ENCODE results near the gene RBM27.
"Not testable (repeated sequence)": the region's sequence is repeated elsewhere in the genome, so short reads cannot be mapped to it uniquely, and the experiment has no call there.

The RBM27 gene, protein sequence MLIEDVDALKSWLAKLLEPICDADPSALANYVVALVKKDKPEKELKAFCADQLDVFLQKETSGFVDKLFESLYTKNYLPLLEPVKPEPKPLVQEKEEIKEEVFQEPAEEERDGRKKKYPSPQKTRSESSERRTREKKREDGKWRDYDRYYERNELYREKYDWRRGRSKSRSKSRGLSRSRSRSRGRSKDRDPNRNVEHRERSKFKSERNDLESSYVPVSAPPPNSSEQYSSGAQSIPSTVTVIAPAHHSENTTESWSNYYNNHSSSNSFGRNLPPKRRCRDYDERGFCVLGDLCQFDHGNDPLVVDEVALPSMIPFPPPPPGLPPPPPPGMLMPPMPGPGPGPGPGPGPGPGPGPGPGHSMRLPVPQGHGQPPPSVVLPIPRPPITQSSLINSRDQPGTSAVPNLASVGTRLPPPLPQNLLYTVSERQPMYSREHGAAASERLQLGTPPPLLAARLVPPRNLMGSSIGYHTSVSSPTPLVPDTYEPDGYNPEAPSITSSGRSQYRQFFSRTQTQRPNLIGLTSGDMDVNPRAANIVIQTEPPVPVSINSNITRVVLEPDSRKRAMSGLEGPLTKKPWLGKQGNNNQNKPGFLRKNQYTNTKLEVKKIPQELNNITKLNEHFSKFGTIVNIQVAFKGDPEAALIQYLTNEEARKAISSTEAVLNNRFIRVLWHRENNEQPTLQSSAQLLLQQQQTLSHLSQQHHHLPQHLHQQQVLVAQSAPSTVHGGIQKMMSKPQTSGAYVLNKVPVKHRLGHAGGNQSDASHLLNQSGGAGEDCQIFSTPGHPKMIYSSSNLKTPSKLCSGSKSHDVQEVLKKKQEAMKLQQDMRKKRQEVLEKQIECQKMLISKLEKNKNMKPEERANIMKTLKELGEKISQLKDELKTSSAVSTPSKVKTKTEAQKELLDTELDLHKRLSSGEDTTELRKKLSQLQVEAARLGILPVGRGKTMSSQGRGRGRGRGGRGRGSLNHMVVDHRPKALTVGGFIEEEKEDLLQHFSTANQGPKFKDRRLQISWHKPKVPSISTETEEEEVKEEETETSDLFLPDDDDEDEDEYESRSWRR

DNA sequence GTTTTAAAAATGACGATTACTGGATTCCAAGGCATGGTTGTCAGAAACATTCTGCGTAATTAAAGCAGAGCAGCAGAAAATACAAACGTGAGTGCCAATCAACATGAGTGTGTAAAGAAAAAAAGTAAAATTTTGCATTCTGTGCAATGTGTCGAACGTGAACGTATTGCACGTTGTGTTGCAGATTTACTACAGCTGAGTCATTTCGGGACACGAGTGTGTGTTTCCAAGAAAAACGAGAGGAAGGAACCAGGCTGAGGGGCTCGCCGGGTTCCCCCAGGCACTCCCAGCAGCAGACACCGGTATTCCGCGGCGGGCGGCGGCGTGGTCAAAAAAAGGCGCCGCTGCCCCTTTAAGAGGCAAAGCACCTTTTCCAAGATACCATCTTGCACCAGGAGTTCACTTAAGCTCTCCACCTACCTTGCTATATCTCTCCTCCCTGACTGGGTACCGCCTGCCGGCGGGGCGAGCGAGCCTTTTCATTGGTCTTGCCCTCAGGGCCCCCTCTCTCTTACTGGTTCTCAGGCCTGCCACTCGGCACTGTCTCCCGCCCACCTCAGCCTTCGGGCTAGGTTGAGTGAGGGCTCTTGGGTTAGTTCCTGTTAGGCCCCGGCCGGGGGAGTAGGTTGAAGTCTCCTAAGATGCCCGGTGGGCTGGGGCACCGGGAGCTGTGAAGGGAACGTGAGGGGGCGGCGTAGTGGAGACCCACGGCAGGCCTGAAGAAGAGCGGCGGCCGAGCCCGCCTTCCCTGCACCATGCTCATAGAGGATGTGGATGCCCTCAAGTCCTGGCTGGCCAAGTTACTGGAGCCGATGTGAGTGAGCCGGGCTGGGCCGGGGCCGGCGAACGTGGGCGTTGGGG lies at the start of gene RBM27:
TSS of gene RBM27 (plus strand) at position 595 of the 861 bp plus-strand sequence. CDS start at position 756, 161 bp downstream.
- TF ChIP-seq, protein P1, sequence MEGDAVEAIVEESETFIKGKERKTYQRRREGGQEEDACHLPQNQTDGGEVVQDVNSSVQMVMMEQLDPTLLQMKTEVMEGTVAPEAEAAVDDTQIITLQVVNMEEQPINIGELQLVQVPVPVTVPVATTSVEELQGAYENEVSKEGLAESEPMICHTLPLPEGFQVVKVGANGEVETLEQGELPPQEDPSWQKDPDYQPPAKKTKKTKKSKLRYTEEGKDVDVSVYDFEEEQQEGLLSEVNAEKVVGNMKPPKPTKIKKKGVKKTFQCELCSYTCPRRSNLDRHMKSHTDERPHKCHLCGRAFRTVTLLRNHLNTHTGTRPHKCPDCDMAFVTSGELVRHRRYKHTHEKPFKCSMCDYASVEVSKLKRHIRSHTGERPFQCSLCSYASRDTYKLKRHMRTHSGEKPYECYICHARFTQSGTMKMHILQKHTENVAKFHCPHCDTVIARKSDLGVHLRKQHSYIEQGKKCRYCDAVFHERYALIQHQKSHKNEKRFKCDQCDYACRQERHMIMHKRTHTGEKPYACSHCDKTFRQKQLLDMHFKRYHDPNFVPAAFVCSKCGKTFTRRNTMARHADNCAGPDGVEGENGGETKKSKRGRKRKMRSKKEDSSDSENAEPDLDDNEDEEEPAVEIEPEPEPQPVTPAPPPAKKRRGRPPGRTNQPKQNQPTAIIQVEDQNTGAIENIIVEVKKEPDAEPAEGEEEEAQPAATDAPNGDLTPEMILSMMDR (IDR thresholded peaks at IDR 0.05; ENCODE audit: control insufficient read depth, insufficient read depth, low read depth, low read length, missing control alignments): no peak
- peak; percentile 98 for DNase-seq (ENCODE audit: low read depth)
- peak within 1 kb of the TSS; percentile 93 for H3K4me3 ChIP-seq (ENCODE audit: control insufficient read depth, low read depth, low read length)

DNA sequence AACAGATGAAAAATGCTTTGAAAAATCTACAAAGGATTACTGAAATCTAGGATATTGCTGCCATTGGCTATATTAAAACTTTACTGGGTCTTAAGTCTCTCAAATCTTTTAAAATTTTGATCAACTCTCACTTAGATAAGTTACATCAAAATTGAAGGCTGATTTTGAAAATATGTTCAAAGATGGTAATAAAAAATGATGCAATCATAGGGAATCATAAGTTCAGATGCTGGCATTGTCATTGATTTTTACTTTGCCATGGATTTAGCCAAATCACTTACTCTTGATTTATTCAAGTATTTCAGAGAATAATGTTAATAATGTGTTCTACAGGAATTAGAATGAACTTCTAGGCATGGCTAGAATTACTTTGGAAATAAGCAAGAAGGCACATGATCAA lies 45.1 kb upstream of the RBM27 start:
- TF ChIP-seq, protein P1 (IDR thresholded peaks at IDR 0.05; ENCODE audit: control insufficient read depth, insufficient read depth, low read depth, low read length, missing control alignments): no peak
- no peak overlapping the region for H3K4me3 ChIP-seq (ENCODE audit: control insufficient read depth, low read depth, low read length)
- DNase-seq (ENCODE audit: low read depth): no peak

DNA sequence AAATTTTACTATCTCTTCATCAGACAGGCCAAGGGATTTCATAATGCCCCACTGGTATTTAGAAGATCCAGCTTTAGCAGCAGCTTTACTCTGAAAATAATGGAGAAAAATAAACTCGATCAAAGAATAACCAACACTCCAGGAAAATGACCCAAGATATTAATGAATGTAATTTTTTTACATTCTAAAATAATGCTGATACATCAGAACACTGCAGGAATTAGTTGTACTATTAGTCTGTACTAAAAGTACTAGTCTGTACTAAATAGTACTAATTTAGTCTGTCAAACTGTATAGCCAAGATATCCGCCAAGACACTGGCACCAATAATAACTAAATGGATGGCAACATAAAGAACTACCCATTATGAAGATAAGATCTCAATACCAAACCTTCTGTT lies 39.0 kb upstream of the RBM27 start:
- DNase-seq (ENCODE audit: low read depth): no peak
- no peak overlapping the region for H3K4me3 ChIP-seq (ENCODE audit: control insufficient read depth, low read depth, low read length)
- TF ChIP-seq, protein P1 (IDR thresholded peaks at IDR 0.05; ENCODE audit: control insufficient read depth, insufficient read depth, low read depth, low read length, missing control alignments): no peak

DNA sequence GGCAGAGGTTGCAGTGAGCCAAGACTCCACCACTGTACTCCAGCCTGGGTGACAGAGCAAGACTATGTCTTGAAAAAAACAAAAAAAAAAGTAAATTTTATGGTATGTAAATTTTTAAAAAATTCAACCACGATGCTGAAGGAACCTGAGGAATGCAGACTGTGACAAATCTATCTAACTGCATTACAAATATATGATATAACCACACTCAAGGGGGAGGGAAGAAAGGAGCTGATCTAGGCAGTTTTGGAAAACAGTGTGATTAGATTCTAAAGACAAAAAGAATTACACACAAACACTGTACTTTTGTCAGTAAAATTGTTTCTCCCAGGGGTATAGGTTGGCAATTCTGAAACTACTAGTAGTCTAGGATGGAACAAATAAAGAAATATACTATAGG lies 37.9 kb upstream of the RBM27 start:
- TF ChIP-seq, protein P1 (IDR thresholded peaks at IDR 0.05; ENCODE audit: control insufficient read depth, insufficient read depth, low read depth, low read length, missing control alignments): no peak
- DNase-seq (ENCODE audit: low read depth): no peak
- no peak overlapping the region for H3K4me3 ChIP-seq (ENCODE audit: control insufficient read depth, low read depth, low read length)

DNA sequence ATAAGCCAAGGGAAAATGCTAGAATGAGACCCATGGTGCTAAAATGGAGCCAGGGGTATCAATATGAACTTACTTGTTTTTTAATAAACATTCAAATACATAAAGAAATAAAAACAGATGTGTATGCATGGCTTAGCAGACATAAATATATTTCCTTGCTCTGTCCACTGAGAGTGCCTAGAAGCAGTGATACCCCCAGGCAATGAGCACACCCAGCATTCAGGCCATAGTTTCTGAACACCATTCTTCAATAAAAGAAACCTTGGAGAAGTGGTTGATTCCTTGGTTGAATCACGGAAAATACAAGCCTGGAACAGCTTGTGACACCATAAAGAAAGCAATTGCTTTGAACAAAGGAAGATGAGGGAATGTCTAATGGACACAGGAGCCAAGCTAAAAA lies 37.5 kb upstream of the RBM27 start:
- no peak for DNase-seq (ENCODE audit: low read depth)
- TF ChIP-seq, protein P1 (IDR thresholded peaks at IDR 0.05; ENCODE audit: control insufficient read depth, insufficient read depth, low read depth, low read length, missing control alignments): no peak
- H3K4me3 ChIP-seq (ENCODE audit: control insufficient read depth, low read depth, low read length): no peak overlapping the region

DNA sequence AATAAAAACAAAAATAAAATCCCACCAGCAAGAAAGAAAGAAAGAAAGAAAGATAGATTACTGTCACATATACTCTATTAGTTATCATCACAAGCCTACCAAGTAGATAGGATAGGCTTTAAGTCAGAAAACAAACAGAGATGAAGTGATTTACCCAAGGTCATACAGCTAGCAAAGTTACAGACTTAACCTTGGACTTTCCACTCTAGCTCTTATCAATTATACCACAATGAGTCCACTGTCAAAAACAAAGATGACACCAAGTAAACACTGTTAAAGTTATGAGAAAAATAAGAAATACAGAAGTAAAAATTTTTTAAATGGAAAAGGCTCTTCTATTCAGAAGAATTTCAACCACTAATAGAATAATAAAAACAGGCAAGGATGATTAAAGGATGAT lies 34.3 kb upstream of the RBM27 start:
- TF ChIP-seq, protein P1 (IDR thresholded peaks at IDR 0.05; ENCODE audit: control insufficient read depth, insufficient read depth, low read depth, low read length, missing control alignments): no peak
- H3K4me3 ChIP-seq (ENCODE audit: control insufficient read depth, low read depth, low read length): no peak overlapping the region
- no peak for DNase-seq (ENCODE audit: low read depth)

DNA sequence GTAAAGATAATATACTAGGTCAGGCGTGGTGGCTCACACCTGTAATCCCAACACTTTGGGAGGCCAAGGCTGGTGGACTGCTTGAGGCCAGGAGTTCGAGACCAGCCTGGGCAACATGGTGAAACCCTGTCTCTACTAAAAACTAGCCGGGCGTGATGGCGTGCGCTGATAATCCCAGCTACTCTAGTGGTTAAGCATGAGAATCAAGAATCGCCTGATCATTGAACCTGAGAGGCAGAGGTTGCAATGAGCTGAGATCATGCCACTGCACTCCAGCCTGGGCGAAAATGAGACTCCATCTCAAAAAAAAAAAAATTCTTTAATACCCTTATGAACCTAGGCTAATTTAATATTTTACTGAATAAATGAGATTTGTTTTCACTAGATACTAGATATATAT lies 30.4 kb upstream of the RBM27 start:
- not testable (repeated sequence) for DNase-seq (ENCODE audit: low read depth)

More for the DNA sequence above, 30.4 kb upstream of the RBM27 start:
- H3K4me3 ChIP-seq (ENCODE audit: control insufficient read depth, low read depth, low read length): not testable (repeated sequence)

Data from AG09309 (cell line).